ENCODE data around the gene CCL20. TPM values are rescaled to one million over a fixed set of nuclear protein-coding genes. Genes with fewer than 3 reads are reported as not detected.

Gene CCL20
- total RNA-seq, 1 experiment from 2014 or later: 3.5 TPM

DNA sequence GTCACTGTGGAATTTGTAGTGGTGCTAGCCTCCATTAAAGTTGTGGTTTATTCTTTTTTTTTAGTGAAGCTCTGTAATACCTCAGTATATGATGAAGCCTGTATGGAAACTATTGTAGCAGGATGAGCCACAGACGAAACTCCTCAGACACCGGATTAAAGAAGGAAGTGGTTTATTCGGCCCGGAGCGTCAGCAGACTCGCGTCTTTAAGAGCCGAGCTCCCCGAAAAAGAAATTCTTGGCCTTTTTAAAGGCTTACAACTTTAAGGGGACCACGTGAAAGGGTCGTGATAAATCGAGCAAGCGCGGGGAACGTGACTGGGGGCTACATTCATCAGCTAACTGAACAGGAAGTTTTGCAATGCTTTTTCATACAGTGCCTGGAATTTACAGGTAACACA is 8.1 kb upstream of the CCL20 start:
- Histone ChIP-seq H3K4me3 (ENCODE audit: low read depth, low read length) (no peak overlapping the region), H3K9me3 (no peaks in the 10 kb centered on the region), H3K27me3 (replicated peaks; ENCODE audit: control insufficient read depth, insufficient read depth, low read length) (no peaks in the 10 kb centered on the region), H3K4me1 (peaks cover 5% of the 10 kb centered on the region; the same call in 1 of the 2 replicates), H3K36me3 (ENCODE audit: control insufficient read depth, insufficient read depth, low read length) (no peaks in the 10 kb centered on the region)
- POLR2A ChIA-PET: no interaction called here
- DNase-seq: no peak
- Mint-ChIP-seq H3K27ac (ENCODE audit: unreplicated experiment) (no peak overlapping the region), H3K9me3 (ENCODE audit: unreplicated experiment) (peaks cover 10% of the 10 kb centered on the region), H3K27me3 (ENCODE audit: insufficient read depth, unreplicated experiment) (no peaks in the 10 kb centered on the region), H3K4me1 (ENCODE audit: low read depth, unreplicated experiment) (no peaks in the 10 kb centered on the region), H3K4me3 (ENCODE audit: unreplicated experiment) (no peak overlapping the region), H3K36me3 (ENCODE audit: insufficient read depth, unreplicated experiment) (no peaks in the 10 kb centered on the region)
- intact Hi-C loops (cut with micrococcal nuclease; ENCODE audit: unreplicated experiment): no loop called here
- CTCF ChIA-PET: no interaction called here
- TF ChIP-seq CTCF (IDR thresholded peaks at IDR 0.05; ENCODE audit: insufficient read depth in 1 of 2, low read depth in 1 of 2, low read length in 1 of 2, severe bottlenecking in 1 of 2, unreplicated experiment in 1 of 2): no peak
- BruUV-seq (replicated peaks): no TSS peak

GRCh38 chr2:227808936-227809335 is 4.7 kb upstream of the CCL20 start:
- POLR2A ChIA-PET: no interaction called here
- H3K36me3 Mint-ChIP-seq (ENCODE audit: insufficient read depth, unreplicated experiment): peaks cover 3% of the 10 kb centered on the region
- CTCF ChIA-PET: no interaction called here
- no peaks in the 10 kb centered on the region for H3K27me3 ChIP-seq (replicated peaks; ENCODE audit: control insufficient read depth, insufficient read depth, low read length)
- H3K4me1 ChIP-seq: peaks cover 13% of the 10 kb centered on the region
- no TSS peak for BruUV-seq (replicated peaks)
- H3K4me1 Mint-ChIP-seq (ENCODE audit: low read depth, unreplicated experiment): peaks cover 9% of the 10 kb centered on the region
- H3K4me3 ChIP-seq (ENCODE audit: low read depth, low read length): no peak overlapping the region
- no peaks in the 10 kb centered on the region for H3K36me3 ChIP-seq (ENCODE audit: control insufficient read depth, insufficient read depth, low read length)
- no peak for DNase-seq
- H3K9me3 ChIP-seq: no peaks in the 10 kb centered on the region
- H3K4me3 Mint-ChIP-seq (ENCODE audit: unreplicated experiment): no peak overlapping the region
- H3K27ac Mint-ChIP-seq (ENCODE audit: unreplicated experiment): no peak overlapping the region
- no peak for TF ChIP-seq CTCF (IDR thresholded peaks at IDR 0.05; ENCODE audit: insufficient read depth in 1 of 2, low read depth in 1 of 2, low read length in 1 of 2, severe bottlenecking in 1 of 2, unreplicated experiment in 1 of 2)
- intact Hi-C loops (cut with micrococcal nuclease; ENCODE audit: unreplicated experiment): no loop called here
- H3K9me3 Mint-ChIP-seq (ENCODE audit: unreplicated experiment): peaks cover 10% of the 10 kb centered on the region
- H3K27me3 Mint-ChIP-seq (ENCODE audit: insufficient read depth, unreplicated experiment): no peaks in the 10 kb centered on the region

DNA sequence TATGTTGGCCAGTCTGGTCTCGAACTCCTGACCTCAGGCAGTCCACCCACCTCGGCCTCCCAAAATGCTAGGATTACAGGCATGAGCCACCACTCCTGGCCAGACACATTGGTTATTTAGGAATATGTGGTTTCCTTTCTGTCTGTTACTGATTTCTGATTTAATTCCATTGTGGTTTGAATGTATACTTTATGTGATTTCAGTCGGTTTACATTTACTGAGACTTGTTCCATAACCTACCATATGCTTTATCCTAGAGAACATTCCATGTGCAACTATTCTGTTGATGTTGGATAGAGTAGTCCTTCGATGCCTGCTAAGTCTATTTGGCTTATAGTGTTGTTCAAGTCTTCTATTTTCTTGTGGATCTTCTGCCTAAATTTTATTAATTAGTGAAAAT is 1.6 kb upstream of the CCL20 start:
- peaks cover 6% of the 10 kb centered on the region for H3K36me3 Mint-ChIP-seq (ENCODE audit: insufficient read depth, unreplicated experiment)
- no peak overlapping the region for H3K4me3 Mint-ChIP-seq (ENCODE audit: unreplicated experiment)
- intact Hi-C loops (cut with micrococcal nuclease; ENCODE audit: unreplicated experiment): loop anchor here (2.0 to 5.0 kb wide), 2 partner anchors 50 to 59 kb away; partner anchors contain the start of gene DAW1
- no peak for TF ChIP-seq CTCF (IDR thresholded peaks at IDR 0.05; ENCODE audit: insufficient read depth in 1 of 2, low read depth in 1 of 2, low read length in 1 of 2, severe bottlenecking in 1 of 2, unreplicated experiment in 1 of 2)
- ChIA-PET POLR2A (no interaction called here), CTCF (interaction anchor here (0.6 kb wide), 1 partner anchor 1804 kb away, joined by 3 read pairs; no protein-coding TSS in a partner anchor)
- H3K4me3 ChIP-seq (ENCODE audit: low read depth, low read length): no peak overlapping the region
- H3K4me1 ChIP-seq: peaks cover 18% of the 10 kb centered on the region
- no peaks in the 10 kb centered on the region for H3K9me3 Mint-ChIP-seq (ENCODE audit: unreplicated experiment)
- H3K36me3 ChIP-seq (ENCODE audit: control insufficient read depth, insufficient read depth, low read length): no peaks in the 10 kb centered on the region
- H3K4me1 Mint-ChIP-seq (ENCODE audit: low read depth, unreplicated experiment): peaks cover 13% of the 10 kb centered on the region
- no peaks in the 10 kb centered on the region for H3K27me3 ChIP-seq (replicated peaks; ENCODE audit: control insufficient read depth, insufficient read depth, low read length)
- no TSS peak for BruUV-seq (replicated peaks)
- no peaks in the 10 kb centered on the region for H3K9me3 ChIP-seq
- no peaks in the 10 kb centered on the region for H3K27me3 Mint-ChIP-seq (ENCODE audit: insufficient read depth, unreplicated experiment)
- H3K27ac Mint-ChIP-seq (ENCODE audit: unreplicated experiment): no peak overlapping the region
- DNase-seq: no peak

All from Caco-2 (cell line).